ENCODE results near the gene XPR1.

XPR1 gene

GRCh38 chr1:180920193-180920592 is 288.4 kb downstream of the XPR1 start:
- Histone ChIP-seq H3K4me3 (ENCODE audit: low read length) (no peak overlapping the region), H3K4me1 (ENCODE audit: control insufficient read depth, insufficient read depth, low read length) (no peaks in the 10 kb centered on the region), H3K9me3 (ENCODE audit: control insufficient read depth, low read length) (no peaks in the 10 kb centered on the region), H3K27me3 (ENCODE audit: control insufficient read depth, insufficient read depth, low read length) (no peaks in the 10 kb centered on the region), H3K9ac (ENCODE audit: low read length) (no peak overlapping the region), H3K36me3 (ENCODE audit: control insufficient read depth, insufficient read depth, low read length) (no peaks in the 10 kb centered on the region)

GRCh38 chr1:180920702-180921101 is 288.9 kb downstream of the XPR1 start:
- Histone ChIP-seq H3K9ac (ENCODE audit: low read length) (no peak overlapping the region), H3K36me3 (ENCODE audit: control insufficient read depth, insufficient read depth, low read length) (no peaks in the 10 kb centered on the region), H3K4me1 (ENCODE audit: control insufficient read depth, insufficient read depth, low read length) (peaks cover 4% of the 10 kb centered on the region), H3K27me3 (ENCODE audit: control insufficient read depth, insufficient read depth, low read length) (no peaks in the 10 kb centered on the region), H3K4me3 (ENCODE audit: low read length) (no peak overlapping the region), H3K9me3 (ENCODE audit: control insufficient read depth, low read length) (no peaks in the 10 kb centered on the region)

GRCh38 chr1:180921386-180921785 is 289.6 kb downstream of the XPR1 start:
- peaks cover 11% of the 10 kb centered on the region for H3K4me1 ChIP-seq (ENCODE audit: control insufficient read depth, insufficient read depth, low read length)
- no peaks in the 10 kb centered on the region for H3K9me3 ChIP-seq (ENCODE audit: control insufficient read depth, low read length)
- no peaks in the 10 kb centered on the region for H3K36me3 ChIP-seq (ENCODE audit: control insufficient read depth, insufficient read depth, low read length)
- no peak overlapping the region for H3K4me3 ChIP-seq (ENCODE audit: low read length)
- no peak overlapping the region for H3K9ac ChIP-seq (ENCODE audit: low read length)
- no peaks in the 10 kb centered on the region for H3K27me3 ChIP-seq (ENCODE audit: control insufficient read depth, insufficient read depth, low read length)

GRCh38 chr1:180921891-180922630 is 290.2 kb downstream of the XPR1 start:
- Histone ChIP-seq H3K9me3 (ENCODE audit: control insufficient read depth, low read length) (no peaks in the 10 kb centered on the region), H3K9ac (ENCODE audit: low read length) (no peak overlapping the region), H3K4me3 (ENCODE audit: low read length) (no peak overlapping the region), H3K4me1 (ENCODE audit: control insufficient read depth, insufficient read depth, low read length) (peaks cover 17% of the 10 kb centered on the region), H3K36me3 (ENCODE audit: control insufficient read depth, insufficient read depth, low read length) (no peaks in the 10 kb centered on the region), H3K27me3 (ENCODE audit: control insufficient read depth, insufficient read depth, low read length) (no peaks in the 10 kb centered on the region)

- H3K27me3 ChIP-seq (ENCODE audit: control insufficient read depth, insufficient read depth, low read length): no peaks in the 10 kb centered on the region
- H3K9me3 ChIP-seq (ENCODE audit: control insufficient read depth, low read length): no peaks in the 10 kb centered on the region
- no peak overlapping the region for H3K9ac ChIP-seq (ENCODE audit: low read length)
- peaks cover 17% of the 10 kb centered on the region for H3K4me1 ChIP-seq (ENCODE audit: control insufficient read depth, insufficient read depth, low read length)
- no peak overlapping the region for H3K4me3 ChIP-seq (ENCODE audit: low read length)
- no peaks in the 10 kb centered on the region for H3K36me3 ChIP-seq (ENCODE audit: control insufficient read depth, insufficient read depth, low read length)
Measured at GRCh38 chr1:180922631-180923015, 290.8 kb downstream of the XPR1 start.

- H3K4me3 ChIP-seq (ENCODE audit: low read length): no peak overlapping the region
- H3K36me3 ChIP-seq (ENCODE audit: control insufficient read depth, insufficient read depth, low read length): no peaks in the 10 kb centered on the region
- H3K27me3 ChIP-seq (ENCODE audit: control insufficient read depth, insufficient read depth, low read length): no peaks in the 10 kb centered on the region
- H3K9me3 ChIP-seq (ENCODE audit: control insufficient read depth, low read length): no peaks in the 10 kb centered on the region
- no peak overlapping the region for H3K9ac ChIP-seq (ENCODE audit: low read length)
- peaks cover 17% of the 10 kb centered on the region for H3K4me1 ChIP-seq (ENCODE audit: control insufficient read depth, insufficient read depth, low read length)
Measured at GRCh38 chr1:180923021-180923841, 291.4 kb downstream of the XPR1 start.

GRCh38 chr1:180923887-180924286 is 292.1 kb downstream of the XPR1 start:
- Histone ChIP-seq H3K9ac (ENCODE audit: low read length) (no peak overlapping the region), H3K9me3 (ENCODE audit: control insufficient read depth, low read length) (no peaks in the 10 kb centered on the region), H3K36me3 (ENCODE audit: control insufficient read depth, insufficient read depth, low read length) (no peaks in the 10 kb centered on the region), H3K4me1 (ENCODE audit: control insufficient read depth, insufficient read depth, low read length) (peaks cover 17% of the 10 kb centered on the region), H3K4me3 (ENCODE audit: low read length) (no peak overlapping the region), H3K27me3 (ENCODE audit: control insufficient read depth, insufficient read depth, low read length) (no peaks in the 10 kb centered on the region)

- H3K27me3 ChIP-seq (ENCODE audit: control insufficient read depth, insufficient read depth, low read length): no peaks in the 10 kb centered on the region
- H3K9ac ChIP-seq (ENCODE audit: low read length): no peak overlapping the region
- H3K36me3 ChIP-seq (ENCODE audit: control insufficient read depth, insufficient read depth, low read length): no peaks in the 10 kb centered on the region
- no peak overlapping the region for H3K4me3 ChIP-seq (ENCODE audit: low read length)
- no peaks in the 10 kb centered on the region for H3K9me3 ChIP-seq (ENCODE audit: control insufficient read depth, low read length)
- peaks cover 17% of the 10 kb centered on the region for H3K4me1 ChIP-seq (ENCODE audit: control insufficient read depth, insufficient read depth, low read length)
Measured at GRCh38 chr1:180924939-180925338, 293.1 kb downstream of the XPR1 start.

GRCh38 chr1:180925471-180926051 is 293.7 kb downstream of the XPR1 start:
- H3K9ac ChIP-seq (ENCODE audit: low read length): no peak overlapping the region
- H3K4me3 ChIP-seq (ENCODE audit: low read length): no peak overlapping the region
- no peaks in the 10 kb centered on the region for H3K36me3 ChIP-seq (ENCODE audit: control insufficient read depth, insufficient read depth, low read length)
- no peaks in the 10 kb centered on the region for H3K9me3 ChIP-seq (ENCODE audit: control insufficient read depth, low read length)
- H3K27me3 ChIP-seq (ENCODE audit: control insufficient read depth, insufficient read depth, low read length): no peaks in the 10 kb centered on the region
- H3K4me1 ChIP-seq (ENCODE audit: control insufficient read depth, insufficient read depth, low read length): peaks cover 17% of the 10 kb centered on the region

GRCh38 chr1:180926164-180926981 is 294.6 kb downstream of the XPR1 start:
- Histone ChIP-seq H3K36me3 (ENCODE audit: control insufficient read depth, insufficient read depth, low read length) (no peaks in the 10 kb centered on the region), H3K9ac (ENCODE audit: low read length) (no peak overlapping the region), H3K9me3 (ENCODE audit: control insufficient read depth, low read length) (no peaks in the 10 kb centered on the region), H3K27me3 (ENCODE audit: control insufficient read depth, insufficient read depth, low read length) (no peaks in the 10 kb centered on the region), H3K4me3 (ENCODE audit: low read length) (no peak overlapping the region), H3K4me1 (ENCODE audit: control insufficient read depth, insufficient read depth, low read length) (peaks cover 17% of the 10 kb centered on the region)

GRCh38 chr1:180927348-180927747 is 295.5 kb downstream of the XPR1 start:
- no peaks in the 10 kb centered on the region for H3K36me3 ChIP-seq (ENCODE audit: control insufficient read depth, insufficient read depth, low read length)
- no peaks in the 10 kb centered on the region for H3K27me3 ChIP-seq (ENCODE audit: control insufficient read depth, insufficient read depth, low read length)
- no peaks in the 10 kb centered on the region for H3K9me3 ChIP-seq (ENCODE audit: control insufficient read depth, low read length)
- peaks cover 17% of the 10 kb centered on the region for H3K4me1 ChIP-seq (ENCODE audit: control insufficient read depth, insufficient read depth, low read length)
- no peak overlapping the region for H3K9ac ChIP-seq (ENCODE audit: low read length)
- H3K4me3 ChIP-seq (ENCODE audit: low read length): no peak overlapping the region

Measured in mucosa of stomach (tissue), 1 donor.